Neural cell (in vitro differentiated cells): ENCODE data around the gene DDX56. TPM values are rescaled to one million over a fixed set of nuclear protein-coding genes. Genes with fewer than 3 reads are reported as not detected.

Experiments
- H2AFZ ChIP-seq: fragments of 200-600, 300-800 bp; sonication (generic), shearing (Covaris generic); 2 replicates; pipeline ENCODE4 v1.6.0; 2014; ENCODE audit warnings: low read depth, mild to moderate bottlenecking, antibody characterized with exemption, low read length, moderate library complexity
- H3F3A ChIP-seq: fragments of 200-600 bp; shearing (Covaris generic); 2 replicates; pipeline ENCODE4 v1.6.1; 2016; ENCODE audit warnings: mild to moderate bottlenecking, moderate library complexity, mixed read lengths, antibody characterized with exemption, low read length; ENCODE audit not compliant: insufficient read depth, poor library complexity, severe bottlenecking
- H3K27ac ChIP-seq: fragments of 200-600, 300-800 bp; sonication (generic), shearing (Covaris generic); 2 replicates; pipeline ENCODE4 v1.5.1; 2014; ENCODE audit warnings: mild to moderate bottlenecking, low read length, moderate library complexity
- H3K27me3 ChIP-seq: fragments of 300-800, 200-600 bp; sonication (generic), shearing (Covaris generic); 2 replicates; pipeline ENCODE4 v1.6.0; 2014; ENCODE audit warnings: mild to moderate bottlenecking, low read depth, low read length, moderate library complexity; ENCODE audit not compliant: insufficient read depth
- H3K36me3 ChIP-seq: fragments of 300-800, 200-600 bp; sonication (generic), shearing (Covaris generic); 2 replicates; pipeline ENCODE4 v1.5.1; 2014; ENCODE audit warnings: mild to moderate bottlenecking, antibody characterized with exemption, low read length, moderate library complexity; ENCODE audit not compliant: insufficient read depth
- H3K4me2 ChIP-seq: fragments of 300-800, 200-600 bp; sonication (generic), shearing (Covaris generic); 2 replicates; pipeline ENCODE4 v1.6.0; 2014; ENCODE audit warnings: mild to moderate bottlenecking, low read length
- H3K4me3 ChIP-seq: fragments of 300-800, 200-600 bp; sonication (generic), shearing (Covaris generic); 2 replicates; pipeline ENCODE4 v1.5.1; 2014; ENCODE audit warnings: mild to moderate bottlenecking, low read length, moderate library complexity
- H3K79me2 ChIP-seq: fragments of 200-600 bp; shearing (Covaris generic); replicated peaks from 2 replicates; pipeline ENCODE4 v1.6.0; 2014; ENCODE audit warnings: mild to moderate bottlenecking, low read length, moderate library complexity; ENCODE audit not compliant: insufficient read depth
- H3K9ac ChIP-seq: fragments of 300-800, 200-600 bp; sonication (generic), shearing (Covaris generic); 2 replicates; pipeline ENCODE4 v1.6.1; 2016; ENCODE audit warnings: mild to moderate bottlenecking, low read length, mixed read lengths
- H3K9me2 ChIP-seq: fragments of 200-600 bp; shearing (Covaris generic); 2 replicates; pipeline ENCODE4 v1.6.1; 2016; ENCODE audit warnings: mild to moderate bottlenecking, low read length, mixed read lengths; ENCODE audit not compliant: insufficient read depth
- H3K9me3 ChIP-seq: fragments of 200-600, 300-800 bp; sonication (generic), shearing (Covaris generic); 2 replicates; pipeline ENCODE4 v1.6.1; 2016; ENCODE audit warnings: mild to moderate bottlenecking, mixed run types, low read length, moderate library complexity, mixed read lengths
- H4K20me1 ChIP-seq: fragments of 200-600 bp; shearing (Covaris generic); 2 replicates; pipeline ENCODE4 v1.6.1; 2016; ENCODE audit warnings: mild to moderate bottlenecking, mixed run types; ENCODE audit not compliant: insufficient read depth
- EP300 ChIP-seq: fragments of 450-650 bp; conservative IDR thresholded peaks from 2 replicates; pipeline ENCODE4 v1.6.1; 2014; ENCODE audit warnings: antibody characterized with exemption, mild to moderate bottlenecking, moderate library complexity; ENCODE audit not compliant: poor library complexity, severe bottlenecking
- EZH2 ChIP-seq: fragments of 200-600, 300-800 bp; shearing (Covaris generic), sonication (generic); IDR thresholded peaks from 2 replicates; pipeline ENCODE4 v1.6.1; 2014; ENCODE audit warnings: antibody characterized with exemption, low read length, borderline replicate concordance, mild to moderate bottlenecking; ENCODE audit not compliant: insufficient read depth, poor library complexity, severe bottlenecking
- MXI1 ChIP-seq: fragments of 450-650 bp; conservative IDR thresholded peaks from 2 replicates; pipeline ENCODE4 v1.6.1; 2014; ENCODE audit warnings: antibody characterized with exemption, mild to moderate bottlenecking; ENCODE audit not compliant: poor library complexity, severe bottlenecking
- POLR2AphosphoS5 ChIP-seq: IDR thresholded peaks from 2 replicates; pipeline ENCODE4 v1.6.1; 2012
- RAD21 ChIP-seq: fragments of 450-650 bp; conservative IDR thresholded peaks from 2 replicates; pipeline ENCODE4 v1.6.1; 2014; ENCODE audit warnings: antibody characterized with exemption, mild to moderate bottlenecking, moderate library complexity
- REST ChIP-seq: IDR thresholded peaks from 2 replicates; pipeline ENCODE4 v1.6.1; 2012; ENCODE audit warnings: borderline replicate concordance
- SMC3 ChIP-seq: fragments of 450-650 bp; conservative IDR thresholded peaks from 2 replicates; pipeline ENCODE4 v1.6.1; 2014; ENCODE audit warnings: antibody characterized with exemption, mild to moderate bottlenecking, moderate library complexity; ENCODE audit not compliant: poor library complexity
- TAF1 ChIP-seq: IDR thresholded peaks from 2 replicates; pipeline ENCODE4 v1.6.1; 2012; ENCODE audit warnings: low read depth
- polyA plus RNA-seq: library from polyadenylated mRNA; depleted of rRNA; stranded (reverse); fragments of >200 nt; gene quantifications from 2 replicates; pipeline ENCODE4 v1.2.3, GENCODE V29; 2014
- TF ChIP-seq, protein P1 (sequence below): fragments of 450-650 bp; IDR thresholded peaks from 2 replicates; pipeline ENCODE4 v1.5.1; 2014; ENCODE audit warnings: antibody characterized with exemption, mild to moderate bottlenecking, moderate library complexity; ENCODE audit not compliant: poor library complexity, severe bottlenecking

The DDX56 gene
- polyA plus RNA-seq, 1 donor from 2014 or later: 80.6 TPM

- Histone ChIP-seq H3F3A (no peaks in the 10 kb centered on the region), H3K4me3 (no peak overlapping the region), H3K27ac (no peak overlapping the region), H3K27me3 (no peaks in the 10 kb centered on the region), H3K4me2 (no peak overlapping the region), H3K9me2 (no peaks in the 10 kb centered on the region), H3K36me3 (no peaks in the 10 kb centered on the region), H3K79me2 (peaks cover 54% of the 10 kb centered on the region), H3K9ac (no peak overlapping the region), H2AFZ (no peak overlapping the region), H3K9me3 (no peaks in the 10 kb centered on the region), H4K20me1 (no peaks in the 10 kb centered on the region)
- TF ChIP-seq SMC3: no peak
- TF ChIP-seq POLR2AphosphoS5: no peak
- TF ChIP-seq RAD21: no peak
- TF ChIP-seq EP300: no peak
- TF ChIP-seq EZH2: no peak
- TF ChIP-seq, protein P1, sequence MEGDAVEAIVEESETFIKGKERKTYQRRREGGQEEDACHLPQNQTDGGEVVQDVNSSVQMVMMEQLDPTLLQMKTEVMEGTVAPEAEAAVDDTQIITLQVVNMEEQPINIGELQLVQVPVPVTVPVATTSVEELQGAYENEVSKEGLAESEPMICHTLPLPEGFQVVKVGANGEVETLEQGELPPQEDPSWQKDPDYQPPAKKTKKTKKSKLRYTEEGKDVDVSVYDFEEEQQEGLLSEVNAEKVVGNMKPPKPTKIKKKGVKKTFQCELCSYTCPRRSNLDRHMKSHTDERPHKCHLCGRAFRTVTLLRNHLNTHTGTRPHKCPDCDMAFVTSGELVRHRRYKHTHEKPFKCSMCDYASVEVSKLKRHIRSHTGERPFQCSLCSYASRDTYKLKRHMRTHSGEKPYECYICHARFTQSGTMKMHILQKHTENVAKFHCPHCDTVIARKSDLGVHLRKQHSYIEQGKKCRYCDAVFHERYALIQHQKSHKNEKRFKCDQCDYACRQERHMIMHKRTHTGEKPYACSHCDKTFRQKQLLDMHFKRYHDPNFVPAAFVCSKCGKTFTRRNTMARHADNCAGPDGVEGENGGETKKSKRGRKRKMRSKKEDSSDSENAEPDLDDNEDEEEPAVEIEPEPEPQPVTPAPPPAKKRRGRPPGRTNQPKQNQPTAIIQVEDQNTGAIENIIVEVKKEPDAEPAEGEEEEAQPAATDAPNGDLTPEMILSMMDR: no peak
- no peak for TF ChIP-seq MXI1
- TF ChIP-seq TAF1: no peak
- TF ChIP-seq REST: no peak
These were observed 42.1 kb upstream of the DDX56 start for GRCh38 chr7:44615793-44616192.

- Histone ChIP-seq H3K27ac (no peak overlapping the region), H3K27me3 (no peaks in the 10 kb centered on the region), H4K20me1 (no peaks in the 10 kb centered on the region), H3K79me2 (peaks cover 51% of the 10 kb centered on the region), H3K36me3 (no peaks in the 10 kb centered on the region), H3K9ac (no peak overlapping the region), H2AFZ (no peak overlapping the region), H3K9me3 (no peaks in the 10 kb centered on the region), H3K4me3 (no peak overlapping the region), H3K4me2 (no peak overlapping the region), H3K9me2 (no peaks in the 10 kb centered on the region), H3F3A (no peaks in the 10 kb centered on the region)
- no peak for TF ChIP-seq TAF1
- no peak for TF ChIP-seq REST
- no peak for TF ChIP-seq RAD21
- TF ChIP-seq, protein P1: no peak
- TF ChIP-seq POLR2AphosphoS5: no peak
- TF ChIP-seq EZH2: no peak
- no peak for TF ChIP-seq SMC3
- no peak for TF ChIP-seq MXI1
- no peak for TF ChIP-seq EP300
These were observed 41.5 kb upstream of the DDX56 start for GRCh38 chr7:44615149-44615611.
